ENCODE data around the gene NENF. TPM values are rescaled to one million over a fixed set of nuclear protein-coding genes. Genes with fewer than 3 reads are reported as not detected.
A peak's percentile ranks its signal among the peaks of the same experiment; 100 is the strongest.

The NENF gene
- total RNA-seq, 1 donor from 2014 or later: 45.6 TPM

GRCh38 chr1:212463565-212464285 lies 31.0 kb downstream of the NENF start:
- intact Hi-C loops (cut with DNase I): no loop called here
- no peak for TF ChIP-seq CTCF (IDR thresholded peaks at IDR 0.05)

GRCh38 chr1:212465311-212465710 lies 32.6 kb downstream of the NENF start:
- Histone ChIP-seq H3K36me3 (no peaks in the 10 kb centered on the region), H3K4me1 (no peaks in the 10 kb centered on the region), H3K9me3 (no peaks in the 10 kb centered on the region), H3K4me3 (no peak overlapping the region), H3K27ac (no peak overlapping the region), H3K27me3 (no peaks in the 10 kb centered on the region)
- no peak for TF ChIP-seq CTCF (IDR thresholded peaks at IDR 0.05)
- intact Hi-C loops (cut with DNase I): no loop called here
- no peak for ATAC-seq
- DNase-seq: peak; percentile 29

More at GRCh38 chr1:212463565-212464285, 31.0 kb downstream of the NENF start:
- Histone ChIP-seq H3K36me3 (no peaks in the 10 kb centered on the region), H3K4me1 (no peaks in the 10 kb centered on the region), H3K27ac (no peak overlapping the region), H3K9me3 (no peaks in the 10 kb centered on the region), H3K4me3 (no peak overlapping the region), H3K27me3 (no peaks in the 10 kb centered on the region)
- ATAC-seq (no peak), DNase-seq (peak; percentile 40)

GRCh38 chr1:212466437-212466836 lies 33.7 kb downstream of the NENF start:
- DNase-seq (no peak), ATAC-seq (no peak)
- H3K9me3 ChIP-seq: no peaks in the 10 kb centered on the region
- no peak overlapping the region for H3K4me3 ChIP-seq
- H3K4me1 ChIP-seq: no peaks in the 10 kb centered on the region
- H3K27ac ChIP-seq: no peak overlapping the region
- H3K36me3 ChIP-seq: no peaks in the 10 kb centered on the region
- TF ChIP-seq CTCF (IDR thresholded peaks at IDR 0.05): no peak
- intact Hi-C loops (cut with DNase I): no loop called here
- H3K27me3 ChIP-seq: no peaks in the 10 kb centered on the region

GRCh38 chr1:212466898-212467650 lies 34.4 kb downstream of the NENF start:
- H3K9me3 ChIP-seq: no peaks in the 10 kb centered on the region
- no peaks in the 10 kb centered on the region for H3K4me1 ChIP-seq
- intact Hi-C loops (cut with DNase I): no loop called here
- no peak overlapping the region for H3K4me3 ChIP-seq
- no peaks in the 10 kb centered on the region for H3K36me3 ChIP-seq
- H3K27me3 ChIP-seq: no peaks in the 10 kb centered on the region
- peak; percentile 34 for DNase-seq
- peak; percentile 12 for ATAC-seq
- H3K27ac ChIP-seq: no peak overlapping the region
- no peak for TF ChIP-seq CTCF (IDR thresholded peaks at IDR 0.05)

GRCh38 chr1:212467843-212468482 lies 35.2 kb downstream of the NENF start:
- H3K4me3 ChIP-seq: no peak overlapping the region
- no peaks in the 10 kb centered on the region for H3K27me3 ChIP-seq
- H3K4me1 ChIP-seq: no peaks in the 10 kb centered on the region
- DNase-seq: peak; percentile 25
- ATAC-seq: no peak
- H3K9me3 ChIP-seq: no peaks in the 10 kb centered on the region
- TF ChIP-seq CTCF (IDR thresholded peaks at IDR 0.05): no peak
- H3K36me3 ChIP-seq: no peaks in the 10 kb centered on the region
- no peak overlapping the region for H3K27ac ChIP-seq
- intact Hi-C loops (cut with DNase I): no loop called here
